ENCODE measurements around the gene ANKRD9. TPM values are rescaled to one million over a fixed set of nuclear protein-coding genes. Genes with fewer than 3 reads are reported as not detected.
A peak's percentile ranks its signal among the peaks of the same experiment; 100 is the strongest.

Gene ANKRD9
- total RNA-seq, 1 donor from 2014 or later = 18.0 TPM

DNA sequence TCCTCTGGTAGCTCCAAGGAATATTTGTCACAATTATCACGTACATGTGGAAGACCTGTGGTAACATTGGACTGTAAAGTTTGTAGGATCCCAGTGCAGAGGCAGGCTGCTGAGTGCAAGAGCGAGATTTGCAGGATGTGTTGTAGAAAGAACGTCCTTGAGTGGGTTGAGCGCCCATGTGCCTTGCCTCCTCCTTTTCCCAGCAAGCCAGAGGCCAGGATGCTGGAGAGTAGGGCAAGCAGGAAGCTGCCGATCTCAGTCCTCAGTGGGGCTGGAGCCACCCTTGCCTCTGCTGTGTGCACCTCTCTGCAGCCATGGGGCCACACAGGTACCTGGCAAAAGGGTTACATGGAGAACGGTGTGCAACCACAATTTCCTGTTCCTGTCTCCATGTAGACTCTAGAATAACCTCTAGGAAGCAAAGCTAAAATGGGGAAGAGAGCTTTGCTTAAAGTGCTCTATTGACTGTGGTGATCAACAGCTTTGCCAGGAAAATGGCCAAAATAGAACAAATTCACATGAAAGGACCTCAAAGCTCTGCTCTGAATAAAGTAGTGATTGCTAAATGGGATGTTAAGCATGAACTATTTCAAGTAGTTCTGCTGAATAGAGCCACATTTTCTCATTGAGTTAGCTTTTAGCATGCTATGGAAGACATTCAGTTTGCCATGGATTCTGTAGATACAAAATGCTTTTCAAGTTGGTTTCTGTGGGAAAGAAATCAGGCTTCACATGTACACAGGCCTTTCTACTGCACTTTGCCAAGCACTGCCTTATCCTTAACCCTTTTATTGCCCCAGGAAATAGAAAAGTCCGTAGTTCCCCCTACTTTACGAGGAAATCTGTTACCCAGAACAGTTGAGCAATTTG lies 37.4 kb downstream of the ANKRD9 start:
- no peaks in the 10 kb centered on the region for H3K27me3 Mint-ChIP-seq (ENCODE audit: low read depth)
- H3K36me3 Mint-ChIP-seq (ENCODE audit: low read depth) = peaks cover 16% of the 10 kb centered on the region
- TF ChIP-seq, protein P1, sequence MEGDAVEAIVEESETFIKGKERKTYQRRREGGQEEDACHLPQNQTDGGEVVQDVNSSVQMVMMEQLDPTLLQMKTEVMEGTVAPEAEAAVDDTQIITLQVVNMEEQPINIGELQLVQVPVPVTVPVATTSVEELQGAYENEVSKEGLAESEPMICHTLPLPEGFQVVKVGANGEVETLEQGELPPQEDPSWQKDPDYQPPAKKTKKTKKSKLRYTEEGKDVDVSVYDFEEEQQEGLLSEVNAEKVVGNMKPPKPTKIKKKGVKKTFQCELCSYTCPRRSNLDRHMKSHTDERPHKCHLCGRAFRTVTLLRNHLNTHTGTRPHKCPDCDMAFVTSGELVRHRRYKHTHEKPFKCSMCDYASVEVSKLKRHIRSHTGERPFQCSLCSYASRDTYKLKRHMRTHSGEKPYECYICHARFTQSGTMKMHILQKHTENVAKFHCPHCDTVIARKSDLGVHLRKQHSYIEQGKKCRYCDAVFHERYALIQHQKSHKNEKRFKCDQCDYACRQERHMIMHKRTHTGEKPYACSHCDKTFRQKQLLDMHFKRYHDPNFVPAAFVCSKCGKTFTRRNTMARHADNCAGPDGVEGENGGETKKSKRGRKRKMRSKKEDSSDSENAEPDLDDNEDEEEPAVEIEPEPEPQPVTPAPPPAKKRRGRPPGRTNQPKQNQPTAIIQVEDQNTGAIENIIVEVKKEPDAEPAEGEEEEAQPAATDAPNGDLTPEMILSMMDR (IDR thresholded peaks at IDR 0.05) = no peak
- H3K27ac Mint-ChIP-seq (ENCODE audit: unreplicated experiment) = no peak overlapping the region
- H3K4me3 Mint-ChIP-seq (ENCODE audit: unreplicated experiment) = no peak overlapping the region
- H3K9me3 Mint-ChIP-seq (ENCODE audit: low read depth) = no peaks in the 10 kb centered on the region
- no peaks in the 10 kb centered on the region for H3K4me1 Mint-ChIP-seq (ENCODE audit: low read depth)
- DNase-seq (ENCODE audit: low spot score) = peak; percentile 37

DNA sequence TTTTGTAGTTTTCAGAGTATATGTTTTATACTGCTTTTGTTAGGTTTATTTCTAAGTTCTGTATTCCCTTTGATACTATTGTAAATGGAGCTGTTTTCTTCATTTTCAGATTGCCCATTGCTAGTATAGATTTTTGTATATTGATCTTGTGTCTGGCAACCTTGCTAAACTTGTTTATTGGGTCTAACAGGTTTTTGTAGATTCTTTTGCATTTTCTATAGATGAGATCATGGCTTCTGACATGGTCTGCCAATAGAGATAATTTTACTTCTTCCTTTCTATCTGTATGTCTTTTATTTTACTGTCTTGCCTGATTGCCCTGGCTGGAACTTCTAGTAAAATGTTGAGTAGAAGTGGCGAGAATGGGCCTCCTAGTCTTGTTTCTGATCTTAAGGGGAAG lies 40.3 kb downstream of the ANKRD9 start:
- H3K9me3 Mint-ChIP-seq (ENCODE audit: low read depth) = no peaks in the 10 kb centered on the region
- H3K4me3 Mint-ChIP-seq (ENCODE audit: unreplicated experiment) = no peak overlapping the region
- no peaks in the 10 kb centered on the region for H3K27me3 Mint-ChIP-seq (ENCODE audit: low read depth)
- TF ChIP-seq, protein P1 (IDR thresholded peaks at IDR 0.05) = no peak
- H3K4me1 Mint-ChIP-seq (ENCODE audit: low read depth) = no peaks in the 10 kb centered on the region
- no peak for DNase-seq (ENCODE audit: low spot score)
- H3K27ac Mint-ChIP-seq (ENCODE audit: unreplicated experiment) = no peak overlapping the region
- peaks cover 23% of the 10 kb centered on the region for H3K36me3 Mint-ChIP-seq (ENCODE audit: low read depth)

DNA sequence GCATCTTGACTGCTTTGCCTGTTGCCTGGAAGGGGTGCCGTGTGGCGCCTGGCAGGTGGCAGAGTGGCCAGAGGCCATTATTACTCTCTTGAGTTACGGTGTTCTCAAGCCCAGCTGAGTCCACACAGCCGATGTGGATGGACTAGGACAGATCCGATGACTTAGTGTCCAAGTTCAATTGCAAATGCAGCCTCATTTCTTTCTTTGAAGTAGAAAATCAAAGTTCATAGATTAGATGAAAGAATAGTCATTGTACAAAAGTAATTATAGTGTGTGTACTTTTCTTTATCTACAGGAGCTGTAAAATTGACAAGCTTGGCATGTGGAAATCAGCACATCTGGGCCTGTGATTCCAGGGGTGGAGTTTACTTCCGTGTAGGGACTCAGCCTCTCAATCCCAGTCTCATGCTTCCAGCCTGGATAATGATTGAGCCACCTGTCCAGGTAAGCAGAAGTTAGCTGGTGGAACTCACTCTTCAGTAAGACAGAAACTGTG lies 44.7 kb downstream of the ANKRD9 start:
- H3K4me1 Mint-ChIP-seq (ENCODE audit: low read depth) = peaks cover 13% of the 10 kb centered on the region
- peak; percentile 52 for DNase-seq (ENCODE audit: low spot score)
- H3K27ac Mint-ChIP-seq (ENCODE audit: unreplicated experiment) = no peak overlapping the region
- H3K27me3 Mint-ChIP-seq (ENCODE audit: low read depth) = no peaks in the 10 kb centered on the region
- H3K9me3 Mint-ChIP-seq (ENCODE audit: low read depth) = no peaks in the 10 kb centered on the region
- peaks cover 29% of the 10 kb centered on the region for H3K36me3 Mint-ChIP-seq (ENCODE audit: low read depth)
- no peak overlapping the region for H3K4me3 Mint-ChIP-seq (ENCODE audit: unreplicated experiment)
- TF ChIP-seq, protein P1 (IDR thresholded peaks at IDR 0.05) = no peak

DNA sequence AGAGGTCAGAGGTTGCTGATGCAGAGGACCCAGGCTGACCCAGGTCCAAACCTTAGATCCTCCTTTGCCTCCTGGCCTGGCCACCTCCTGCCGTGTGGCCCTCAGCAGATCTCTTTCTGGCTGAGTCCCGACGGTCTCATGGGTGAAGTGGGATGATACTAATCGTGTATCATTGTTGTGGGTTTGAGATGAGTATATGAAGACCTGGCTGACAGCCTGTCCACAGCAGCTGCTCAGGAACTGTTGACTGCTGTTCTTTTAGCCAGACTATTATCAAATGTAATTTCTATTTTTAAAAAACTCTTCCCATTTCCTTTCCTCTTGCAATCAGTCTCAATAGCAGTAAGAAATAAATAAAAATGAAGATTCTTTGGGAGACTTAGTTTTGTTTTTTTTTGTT lies 45.6 kb downstream of the ANKRD9 start:
- Mint-ChIP-seq H3K27ac (ENCODE audit: unreplicated experiment) (no peak overlapping the region), H3K9me3 (ENCODE audit: low read depth) (no peaks in the 10 kb centered on the region), H3K4me3 (ENCODE audit: unreplicated experiment) (no peak overlapping the region), H3K36me3 (ENCODE audit: low read depth) (peaks cover 33% of the 10 kb centered on the region), H3K4me1 (ENCODE audit: low read depth) (peaks cover 13% of the 10 kb centered on the region), H3K27me3 (ENCODE audit: low read depth) (no peaks in the 10 kb centered on the region)
- TF ChIP-seq, protein P1 (IDR thresholded peaks at IDR 0.05) = no peak
- peak; percentile 38 for DNase-seq (ENCODE audit: low spot score)

DNA sequence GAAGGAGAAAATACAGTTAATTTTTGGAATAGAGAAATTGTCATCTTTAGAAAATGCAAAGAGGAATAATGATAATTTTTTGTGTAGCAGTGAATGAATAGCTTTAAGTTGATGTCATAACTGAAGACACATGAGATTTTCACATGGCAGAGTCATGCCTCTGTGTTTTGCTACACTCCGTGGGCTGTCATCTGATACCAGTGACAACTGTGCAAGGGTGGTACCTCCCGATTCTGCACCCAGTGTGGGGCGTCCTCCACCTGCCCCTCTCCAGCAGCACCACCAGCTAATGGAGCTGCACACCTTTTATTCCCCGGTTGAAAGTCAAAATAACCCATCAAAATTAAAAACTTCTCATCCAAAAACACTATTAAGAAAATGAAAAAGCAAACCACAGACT lies 47.2 kb downstream of the ANKRD9 start:
- H3K27ac Mint-ChIP-seq (ENCODE audit: unreplicated experiment) = peak overlapping the region; percentile 71
- peak; percentile 22 for DNase-seq (ENCODE audit: low spot score)
- H3K4me1 Mint-ChIP-seq (ENCODE audit: low read depth) = peaks cover 13% of the 10 kb centered on the region
- H3K27me3 Mint-ChIP-seq (ENCODE audit: low read depth) = no peaks in the 10 kb centered on the region
- TF ChIP-seq, protein P1 (IDR thresholded peaks at IDR 0.05) = no peak
- no peak overlapping the region for H3K4me3 Mint-ChIP-seq (ENCODE audit: unreplicated experiment)
- no peaks in the 10 kb centered on the region for H3K9me3 Mint-ChIP-seq (ENCODE audit: low read depth)
- peaks cover 35% of the 10 kb centered on the region for H3K36me3 Mint-ChIP-seq (ENCODE audit: low read depth)
